Trophoblast cell (in vitro differentiated cells and primary cell): ENCODE measurements around the gene UBE2L3.
A peak's percentile ranks its signal among the peaks of the same experiment; 100 is the strongest.

ENCODE experiments used
- DNase-seq, 2 donors: peaks; one replicate each; pipeline ENCODE4 v3.0.0-alpha.2; 2016
- H2AFZ ChIP-seq: 2 replicates; pipeline ENCODE4 v1.6.1; 2013; ENCODE audit warnings: low read length, moderate library complexity, mild to moderate bottlenecking; ENCODE audit not compliant: insufficient read depth, poor library complexity
- H2AK5ac ChIP-seq: 2 replicates; pipeline ENCODE4 v1.6.1; 2013; ENCODE audit warnings: mild to moderate bottlenecking, low read length
- H2BK120ac ChIP-seq: 2 replicates; pipeline ENCODE4 v1.6.1; 2013; ENCODE audit warnings: low read length, mild to moderate bottlenecking, moderate library complexity; ENCODE audit not compliant: insufficient read depth, poor library complexity
- H2BK12ac ChIP-seq: 2 replicates; pipeline ENCODE4 v1.6.1; 2013; ENCODE audit warnings: mild to moderate bottlenecking, low read length, moderate library complexity
- H2BK5ac ChIP-seq: 2 replicates; pipeline ENCODE4 v1.6.1; 2013; ENCODE audit warnings: low read length, low read depth, moderate library complexity, mild to moderate bottlenecking; ENCODE audit not compliant: poor library complexity
- H3K14ac ChIP-seq: 2 replicates; pipeline ENCODE4 v1.6.1; 2013; ENCODE audit warnings: mild to moderate bottlenecking, low read length
- H3K18ac ChIP-seq: 2 replicates; pipeline ENCODE4 v1.6.1; 2013; ENCODE audit warnings: mild to moderate bottlenecking, low read length
- H3K23ac ChIP-seq: 2 replicates; pipeline ENCODE4 v1.6.1; 2013; ENCODE audit warnings: low read length
- H3K27ac ChIP-seq: 2 replicates; pipeline ENCODE4 v1.5.1; 2013; ENCODE audit warnings: low read depth, mild to moderate bottlenecking, inconsistent platforms, low read length, moderate library complexity
- H3K27me3 ChIP-seq: 2 replicates; pipeline ENCODE4 v1.6.1; 2013; ENCODE audit warnings: inconsistent platforms, mild to moderate bottlenecking, low read length, moderate library complexity; ENCODE audit not compliant: insufficient read depth
- H3K36me3 ChIP-seq, 2 experiments: 1 replicate in 1 of 2; 2 replicates in 1 of 2; pipeline ENCODE4 v1.6.1; 2013; ENCODE audit warnings: low read length in 2 of 2, mild to moderate bottlenecking in 2 of 2, moderate library complexity in 1 of 2; ENCODE audit not compliant: insufficient read depth in 2 of 2, control insufficient read depth in 1 of 2
- H3K4ac ChIP-seq: 2 replicates; pipeline ENCODE4 v1.6.1; 2013; ENCODE audit warnings: low read depth, mild to moderate bottlenecking, low read length, moderate library complexity
- H3K4me1 ChIP-seq, 2 experiments: 1 replicate in 1 of 2; 2 replicates in 1 of 2; pipeline ENCODE4 v1.6.1; 2013; ENCODE audit warnings: low read length in 2 of 2, mild to moderate bottlenecking in 2 of 2, moderate library complexity in 1 of 2; ENCODE audit not compliant: insufficient read depth in 2 of 2, control insufficient read depth in 1 of 2
- H3K4me2 ChIP-seq: 2 replicates; pipeline ENCODE4 v1.6.1; 2013; ENCODE audit warnings: inconsistent platforms, mild to moderate bottlenecking, low read length, moderate library complexity
- H3K4me3 ChIP-seq: 2 replicates; pipeline ENCODE4 v1.5.1; 2013; ENCODE audit warnings: mild to moderate bottlenecking, low read depth, low read length, inconsistent platforms
- H3K79me1 ChIP-seq: one replicate; pipeline ENCODE4 v1.6.1; 2013; ENCODE audit warnings: low read length
- H3K79me2 ChIP-seq: 2 replicates; pipeline ENCODE4 v1.6.1; 2013; ENCODE audit warnings: low read length, mild to moderate bottlenecking; ENCODE audit not compliant: control insufficient read depth, insufficient read depth, poor library complexity
- H3K9ac ChIP-seq: 2 replicates; pipeline ENCODE4 v1.6.1; 2013; ENCODE audit warnings: mild to moderate bottlenecking, low read length
- H3K9me3 ChIP-seq: 2 replicates; pipeline ENCODE4 v1.6.1; 2013; ENCODE audit warnings: low read depth, mild to moderate bottlenecking, control low read depth, inconsistent platforms, low read length; ENCODE audit not compliant: insufficient read depth
- H4K12ac ChIP-seq: 2 replicates; pipeline ENCODE4 v1.6.1; 2013; ENCODE audit warnings: low read depth, mild to moderate bottlenecking, low read length, moderate library complexity
- H4K8ac ChIP-seq: 2 replicates; pipeline ENCODE4 v1.6.1; 2013; ENCODE audit warnings: low read depth, mild to moderate bottlenecking, low read length, moderate library complexity
- H4K91ac ChIP-seq: one replicate; pipeline ENCODE4 v1.6.1; 2013; ENCODE audit warnings: low read depth, mild to moderate bottlenecking, low read length, moderate library complexity
- WGBS: extraction: QIAGEN DNeasy Blood & Tissue Kit; methylation state at CpG from one replicate; pipeline ENCODE4 v1.1.7; 2013; ENCODE audit warnings: missing lambda C conversion rate; ENCODE audit not compliant: insufficient read length, insufficient coverage; ENCODE audit errors: extremely low coverage; 5-methylcytosine and 5-hydroxymethylcytosine counted together

Gene UBE2L3

GRCh38 chr22:21657020-21657359 is 89.5 kb downstream of the UBE2L3 start:
- no peak overlapping the region for H2AK5ac ChIP-seq
- H3K9me3 ChIP-seq: peaks cover 2% of the 10 kb centered on the region
- H2AFZ ChIP-seq: no peak overlapping the region
- peak overlapping the region; percentile 0 for H2BK5ac ChIP-seq
- H3K27me3 ChIP-seq: no peaks in the 10 kb centered on the region
- H3K4me1 ChIP-seq: peaks cover 25 to 31% of the 10 kb centered on the region in 2 experiments
- H4K12ac ChIP-seq: no peak overlapping the region
- H3K9ac ChIP-seq: no peak overlapping the region
- WGBS: no CpG with 5 or more reads among the region's 17 CpGs
- H2BK12ac ChIP-seq: peak overlapping the region; percentile 14
- H3K4me2 ChIP-seq: peak overlapping the region; percentile 72
- H3K4me3 ChIP-seq: peak overlapping the region; percentile 68
- no peak for DNase-seq
- H2BK120ac ChIP-seq: peak overlapping the region; percentile 1
- peaks cover 9 to 14% of the 10 kb centered on the region in 2 experiments for H3K36me3 ChIP-seq
- H3K4ac ChIP-seq: no peak overlapping the region
- H3K79me1 ChIP-seq: peaks cover 23% of the 10 kb centered on the region
- peak overlapping the region; percentile 81 for H4K91ac ChIP-seq
- H3K23ac ChIP-seq: no peak overlapping the region
- H3K79me2 ChIP-seq: peaks cover 8% of the 10 kb centered on the region
- no peak overlapping the region for H3K18ac ChIP-seq
- no peak overlapping the region for H3K14ac ChIP-seq
- peak overlapping the region; percentile 23 for H4K8ac ChIP-seq
- peak overlapping the region; percentile 68 for H3K27ac ChIP-seq

- Histone ChIP-seq H2AK5ac (no peak overlapping the region), H3K4me1 (peaks cover 23 to 29% of the 10 kb centered on the region in 2 experiments), H3K9me3 (peaks cover under 1% of the 10 kb centered on the region), H3K79me2 (peaks cover 4% of the 10 kb centered on the region), H2BK120ac (peak overlapping the region; percentile 47), H2AFZ (peak overlapping the region; percentile 91), H3K18ac (peak overlapping the region; percentile 62), H3K23ac (no peak overlapping the region), H4K8ac (peak overlapping the region; percentile 23), H3K4ac (no peak overlapping the region), H3K4me2 (peak overlapping the region; percentile 72), H3K27ac (peak overlapping the region; percentile 77), H3K79me1 (peaks cover 18% of the 10 kb centered on the region), H3K27me3 (no peaks in the 10 kb centered on the region), H3K4me3 (peak overlapping the region; percentile 68), H4K12ac (peak overlapping the region; percentile 76), H3K14ac (peak overlapping the region; percentile 92), H2BK12ac (peak overlapping the region; percentile 14), H3K36me3 (peaks cover 9 to 14% of the 10 kb centered on the region in 2 experiments), H3K9ac (peak overlapping the region; percentile 10), H4K91ac (peak overlapping the region; percentile 81), H2BK5ac (peak overlapping the region; percentile 44)
- no CpG with 5 or more reads among the region's 79 CpGs for WGBS
- peak; percentile 78 to 86 for DNase-seq
Measured at GRCh38 chr22:21657360-21658032, 90.0 kb downstream of the UBE2L3 start.

- no CpG with 5 or more reads among the region's 7 CpGs for WGBS
- no peak overlapping the region for H2BK120ac ChIP-seq
- H2AK5ac ChIP-seq: no peak overlapping the region
- peaks cover 2% of the 10 kb centered on the region for H3K79me2 ChIP-seq
- H3K36me3 ChIP-seq: no peaks in the 10 kb centered on the region
- no peak overlapping the region for H2BK12ac ChIP-seq
- H4K8ac ChIP-seq: no peak overlapping the region
- H3K4ac ChIP-seq: no peak overlapping the region
- H3K23ac ChIP-seq: no peak overlapping the region
- H3K9ac ChIP-seq: no peak overlapping the region
- DNase-seq: no peak
- no peak overlapping the region for H3K27ac ChIP-seq
- no peaks in the 10 kb centered on the region for H3K9me3 ChIP-seq
- H3K14ac ChIP-seq: no peak overlapping the region
- no peak overlapping the region for H3K18ac ChIP-seq
- H3K4me3 ChIP-seq: no peak overlapping the region
- H2BK5ac ChIP-seq: no peak overlapping the region
- no peak overlapping the region for H4K91ac ChIP-seq
- peaks cover 14% of the 10 kb centered on the region for H3K79me1 ChIP-seq
- peaks cover 12 to 15% of the 10 kb centered on the region in 2 experiments for H3K4me1 ChIP-seq
- H4K12ac ChIP-seq: no peak overlapping the region
- no peak overlapping the region for H2AFZ ChIP-seq
- no peak overlapping the region for H3K4me2 ChIP-seq
- no peaks in the 10 kb centered on the region for H3K27me3 ChIP-seq
Measured at GRCh38 chr22:21659864-21660525, 92.5 kb downstream of the UBE2L3 start.

- H3K9ac ChIP-seq: no peak overlapping the region
- H4K8ac ChIP-seq: no peak overlapping the region
- no peak overlapping the region for H4K12ac ChIP-seq
- H3K27me3 ChIP-seq: no peaks in the 10 kb centered on the region
- no peaks in the 10 kb centered on the region for H3K36me3 ChIP-seq
- H3K18ac ChIP-seq: no peak overlapping the region
- no peak overlapping the region for H2BK5ac ChIP-seq
- H2BK12ac ChIP-seq: no peak overlapping the region
- H3K4ac ChIP-seq: no peak overlapping the region
- H2BK120ac ChIP-seq: no peak overlapping the region
- WGBS: no CpG with 5 or more reads among the region's 7 CpGs
- no peak overlapping the region for H4K91ac ChIP-seq
- no peak overlapping the region for H3K4me3 ChIP-seq
- H2AFZ ChIP-seq: no peak overlapping the region
- H3K27ac ChIP-seq: no peak overlapping the region
- H3K9me3 ChIP-seq: no peaks in the 10 kb centered on the region
- no peak for DNase-seq
- peaks cover 2% of the 10 kb centered on the region for H3K79me2 ChIP-seq
- no peak overlapping the region for H3K14ac ChIP-seq
- peaks cover 12 to 17% of the 10 kb centered on the region in 2 experiments for H3K4me1 ChIP-seq
- no peak overlapping the region for H3K4me2 ChIP-seq
- H3K79me1 ChIP-seq: peaks cover 18% of the 10 kb centered on the region
- no peak overlapping the region for H3K23ac ChIP-seq
- H2AK5ac ChIP-seq: no peak overlapping the region
Measured at GRCh38 chr22:21660904-21661303, 93.4 kb downstream of the UBE2L3 start.
